Dermis lymphatic vessel endothelial cell (primary cell): ENCODE results near the gene MYMX. TPM values are rescaled to one million over a fixed set of nuclear protein-coding genes. Genes with fewer than 3 reads are reported as not detected.

Experiments used
- total RNA-seq: library from RNA; depleted of rRNA; stranded (reverse); fragments of >200 nt; gene quantifications from 2 replicates; pipeline ENCODE4 v1.2.1, GENCODE V29; 2014

MYMX gene
- not detected in 2 replicates for total RNA-seq

DNA sequence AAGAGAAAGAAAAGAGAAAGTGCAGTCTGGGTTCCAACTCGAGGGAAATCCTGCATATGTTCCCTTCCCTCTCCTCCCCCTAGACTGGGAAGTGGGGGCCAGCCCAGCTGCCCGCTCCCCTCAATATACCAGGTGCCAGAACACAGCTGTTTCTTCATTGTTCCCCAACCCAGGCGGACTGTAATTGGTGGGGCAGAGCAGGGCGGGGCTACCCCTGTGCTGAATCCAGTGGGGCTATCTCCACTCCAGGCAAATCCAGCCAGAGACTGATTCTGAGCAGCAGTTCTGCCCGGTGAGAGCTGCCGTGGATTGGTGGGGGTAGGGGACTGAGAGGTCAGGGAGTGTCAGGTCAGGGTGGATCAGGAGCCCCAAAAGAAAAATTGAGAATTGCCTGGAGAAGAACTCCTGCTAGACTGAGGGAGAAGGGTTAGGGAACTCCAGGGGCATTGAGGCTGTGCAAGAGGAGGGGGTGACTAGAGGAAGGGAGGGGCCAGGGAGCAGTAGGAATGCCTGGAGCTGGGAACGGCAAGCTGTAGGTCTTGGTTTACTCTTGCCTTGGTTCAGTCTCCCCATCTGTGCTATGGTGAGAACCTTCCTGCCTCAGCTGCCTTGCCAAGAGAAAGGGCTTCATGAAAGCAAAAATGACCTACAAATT, at the start of gene MYMX:
Gene MYMX, plus strand, starts transcription at position 250 of the 655 bp plus-strand sequence. CDS start 546 bp downstream, outside the sequence.

DNA sequence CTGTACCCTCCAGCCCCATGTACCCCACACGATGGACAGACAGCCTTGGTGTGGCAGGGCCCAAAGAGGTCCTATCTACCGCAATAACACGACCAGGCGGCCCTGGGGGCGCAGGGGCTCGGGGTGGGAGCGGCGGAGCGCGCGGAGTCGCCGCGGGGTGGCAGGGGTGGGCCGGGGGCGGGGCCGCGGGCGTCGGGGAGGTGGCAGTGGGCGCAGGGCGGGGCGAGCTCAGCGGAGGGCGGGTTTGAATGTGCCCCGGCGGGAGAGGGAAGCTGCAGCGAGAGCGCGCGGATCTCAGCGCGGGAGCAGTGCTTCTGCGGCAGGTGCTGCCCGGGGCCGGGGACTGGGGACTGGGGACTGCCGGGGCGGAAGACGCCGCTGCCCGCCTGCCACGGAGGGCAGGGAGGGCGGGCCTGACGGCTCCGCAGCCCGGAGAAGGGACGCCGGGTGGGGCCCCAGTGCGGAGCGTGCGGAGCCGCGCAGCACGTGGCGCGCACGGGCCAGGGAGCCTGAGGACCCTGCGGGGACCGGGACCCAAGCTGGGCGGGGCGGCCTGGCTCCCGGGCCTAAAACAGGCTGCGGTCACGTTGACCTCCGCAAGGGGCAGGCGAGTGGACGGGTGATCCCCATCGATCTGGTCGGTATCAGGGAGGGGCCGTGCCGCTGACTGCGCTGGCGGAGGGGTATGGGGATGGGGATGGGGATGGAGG, 6.7 kb downstream of the MYMX start, which contains the start of gene SLC29A1:
Gene SLC29A1, plus strand, starts transcription at position 277 of the 710 bp plus-strand sequence. CDS start 3,719 bp downstream, outside the sequence.

DNA sequence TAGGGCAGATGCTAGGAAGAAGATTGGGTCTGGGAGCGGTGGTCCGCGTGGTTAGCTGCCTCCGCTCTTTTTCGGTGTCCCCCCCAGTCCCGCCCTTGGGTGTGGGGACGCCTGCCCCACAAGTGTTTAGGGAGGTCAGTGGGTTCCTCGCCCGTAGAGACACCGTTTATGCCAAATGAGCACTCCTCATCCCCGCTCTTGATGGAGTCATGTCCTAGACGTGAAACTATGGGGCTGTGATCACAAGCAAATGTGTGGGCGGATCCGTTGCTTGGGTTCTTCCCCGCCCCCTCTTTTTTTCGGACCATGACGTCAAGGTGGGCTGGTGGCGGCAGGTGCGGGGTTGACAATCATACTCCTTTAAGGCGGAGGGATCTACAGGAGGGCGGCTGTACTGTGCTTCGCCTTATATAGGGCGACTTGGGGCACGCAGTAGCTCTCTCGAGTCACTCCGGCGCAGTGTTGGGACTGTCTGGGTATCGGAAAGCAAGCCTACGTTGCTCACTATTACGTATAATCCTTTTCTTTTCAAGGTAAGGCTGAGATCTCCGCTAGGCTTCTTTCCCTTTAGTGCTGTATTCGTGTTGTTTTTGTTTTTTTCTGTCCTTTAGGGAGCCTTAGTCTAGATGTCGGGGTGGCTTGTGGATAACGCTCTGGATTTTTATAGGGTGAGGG, 30.1 kb downstream of the MYMX start, which contains the start of gene HSP90AB1:
Gene HSP90AB1, plus strand, starts transcription at position 439 of the 675 bp plus-strand sequence. CDS start 1,529 bp downstream, outside the sequence.

DNA sequence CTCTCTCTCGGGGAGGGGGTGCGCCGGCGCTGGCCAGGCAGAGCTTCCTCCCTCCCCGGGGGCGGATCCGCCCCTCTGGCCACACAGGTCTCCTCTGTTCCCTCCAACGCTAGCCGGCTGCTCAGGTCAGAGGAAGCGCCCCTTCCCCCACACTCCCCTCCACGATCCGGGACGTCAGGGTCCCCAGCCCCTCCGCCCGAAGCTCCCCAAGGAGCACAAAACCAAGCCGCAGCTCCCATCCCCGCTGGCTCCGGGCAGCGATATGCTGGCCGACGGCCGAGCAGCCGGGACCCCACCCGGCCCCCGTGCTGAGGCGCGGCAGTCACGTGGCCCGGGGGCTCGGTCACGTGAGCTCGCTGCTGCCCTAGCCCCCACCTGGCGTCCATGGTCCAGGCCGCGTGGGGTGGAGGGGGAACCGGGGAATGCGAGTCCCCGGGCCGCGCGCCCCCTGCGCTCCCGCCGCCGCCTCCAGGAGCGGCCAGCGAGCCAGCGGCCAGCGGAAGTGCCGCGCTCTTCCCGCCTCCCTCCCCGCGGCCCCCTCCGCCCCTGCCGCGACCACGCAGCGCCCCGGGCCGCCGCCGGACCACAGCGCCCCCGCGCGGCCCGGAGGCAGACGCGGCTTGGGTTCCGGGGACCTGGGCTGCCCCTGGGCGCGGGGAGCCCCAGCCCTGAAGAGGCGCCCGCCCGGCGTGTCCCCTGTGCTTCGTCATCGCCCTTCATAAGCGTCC, 40.5 kb downstream of the MYMX start, which contains the start of gene SLC35B2:
Gene SLC35B2, minus strand, starts transcription at position 504 of the 728 bp plus-strand sequence. Its CDS starts 118 bp downstream, at position 386.

DNA sequence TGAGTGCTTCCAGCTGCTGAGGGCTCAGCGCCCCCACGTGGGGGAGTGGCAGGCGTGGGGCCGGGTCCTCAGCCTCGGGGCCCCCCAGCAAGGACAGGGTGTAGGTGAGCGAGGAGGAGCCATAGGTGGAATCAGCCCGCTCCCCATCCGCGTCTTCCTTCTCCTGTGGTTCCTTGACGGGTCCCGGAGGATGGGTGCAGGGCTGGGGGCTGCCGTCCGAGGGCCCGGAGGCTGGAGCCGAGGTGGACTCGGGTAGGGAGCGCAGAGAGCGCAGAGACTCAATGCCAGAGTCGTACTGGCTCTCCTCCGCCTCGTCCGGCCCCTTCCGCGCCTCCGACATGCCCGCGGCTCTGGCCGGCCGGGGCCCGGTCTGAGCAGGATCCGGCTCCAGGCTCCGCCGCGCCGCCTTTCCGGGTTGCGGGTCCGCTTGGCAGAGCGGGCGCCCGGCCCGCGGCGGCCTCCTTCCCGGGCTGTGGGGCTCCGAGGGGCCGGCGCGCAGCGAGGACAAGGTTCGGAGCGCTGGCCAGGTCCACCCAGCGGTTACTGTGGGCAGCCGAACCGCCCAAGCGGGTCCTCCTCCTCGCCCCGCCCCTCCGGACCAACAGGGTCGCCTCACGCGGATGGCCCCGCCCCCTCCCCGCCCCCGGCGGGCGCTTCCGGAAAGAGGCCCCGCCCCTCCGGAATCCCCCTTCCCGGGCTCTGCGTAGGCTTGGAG, 48.4 kb downstream of the MYMX start, which contains the start of gene NFKBIE:
Gene NFKBIE, minus strand, starts transcription at position 545 of the 715 bp plus-strand sequence. Its CDS starts 205 bp downstream, at position 340.

Other genes starting within 250 kb of the MYMX start
- gene MRPL14, start 89.5 kb upstream of the MYMX start, total RNA-seq: 52.3 and 62.1 TPM in 2 replicates
- 11.3 and 18.0 TPM in 2 replicates for gene TMEM63B, start 89.4 kb upstream of the MYMX start, total RNA-seq
- not detected in 2 replicates for gene CAPN11, start 58.1 kb upstream of the MYMX start, total RNA-seq
- 11.3 and 16.9 TPM in 2 replicates for gene SLC29A1, start 6.7 kb downstream of the MYMX start, total RNA-seq
- 322 and 526 TPM in 2 replicates for gene HSP90AB1, start 30.2 kb downstream of the MYMX start, total RNA-seq
- gene SLC35B2, start 40.6 kb downstream of the MYMX start, total RNA-seq: 37.2 and 46.1 TPM in 2 replicates
- gene NFKBIE, start 48.6 kb downstream of the MYMX start, total RNA-seq: 6.9 and 8.0 TPM in 2 replicates
- under 0.01 TPM in 1 of 2 replicates, not detected in the other for gene TMEM151B, start 53.5 kb downstream of the MYMX start, total RNA-seq
- gene AARS2, start 96.4 kb downstream of the MYMX start, total RNA-seq: 7.0 and 10.6 TPM in 2 replicates
- gene SPATS1, start 125.7 kb downstream of the MYMX start, total RNA-seq: 0.09 TPM in 1 of 2 replicates, not detected in the other
- 17.6 and 22.1 TPM in 2 replicates for gene CDC5L, start 170.8 kb downstream of the MYMX start, total RNA-seq